Smooth muscle cell (in vitro differentiated cells): ENCODE results near the gene IFNA4. TPM values are rescaled to one million over a fixed set of nuclear protein-coding genes. Genes with fewer than 3 reads are reported as not detected.

ENCODE experiments used
- polyA plus RNA-seq: library from polyadenylated mRNA; unstranded; fragments of >200 nt; fragmentation: Nextera tagmentation; extraction: Ambion mirVana; gene quantifications from 2 replicates; pipeline ENCODE4 v1.2.1, GENCODE V29; 2016
- small RNA-seq: library from RNA; depleted of rRNA; stranded (forward); fragments of <200 nt; gene quantifications from one replicate; pipeline ENCODE3, GENCODE V24; 2014
- total RNA-seq: library from RNA; depleted of rRNA; stranded (reverse); fragments of >200 nt; gene quantifications from 2 replicates; pipeline ENCODE4 v1.2.3, GENCODE V29; 2014

Gene IFNA4
- total and polyA plus RNA-seq, 2 experiments from 2014 or later: not detected

Small RNAs within 50 kb of the gene (small RNA-seq; reads per million reads assigned to genes)
- not detected for gene RF00019

Other genes with a start within 250 kb of the IFNA4 start
- gene HACD4, start 155.9 kb downstream of the IFNA4 start, total RNA-seq: 5.1 and 6.2 TPM in 2 replicates
- 1.8 and 2.6 TPM in 2 replicates for gene HACD4, start 155.9 kb downstream of the IFNA4 start, polyA plus RNA-seq
- not detected in 2 replicates for gene IFNB1, start 109.6 kb downstream of the IFNA4 start, total RNA-seq
- not detected in 2 replicates for gene IFNB1, start 109.6 kb downstream of the IFNA4 start, polyA plus RNA-seq
- gene IFNW1, start 45.8 kb downstream of the IFNA4 start, total RNA-seq: not detected in 2 replicates
- gene IFNW1, start 45.8 kb downstream of the IFNA4 start, polyA plus RNA-seq: not detected in 2 replicates
- not detected in 2 replicates for gene IFNA21, start 20.9 kb downstream of the IFNA4 start, total RNA-seq
- gene IFNA21, start 20.9 kb downstream of the IFNA4 start, polyA plus RNA-seq: not detected in 2 replicates
- not detected in 2 replicates for gene IFNA7, start 14.6 kb upstream of the IFNA4 start, total RNA-seq
- not detected in 2 replicates for gene IFNA7, start 14.6 kb upstream of the IFNA4 start, polyA plus RNA-seq
- not detected in 2 replicates for gene IFNA10, start 19.6 kb upstream of the IFNA4 start, total RNA-seq
- gene IFNA10, start 19.6 kb upstream of the IFNA4 start, polyA plus RNA-seq: not detected in 2 replicates
- gene IFNA16, start 29.7 kb upstream of the IFNA4 start, total RNA-seq: not detected in 2 replicates
- gene IFNA16, start 29.7 kb upstream of the IFNA4 start, polyA plus RNA-seq: not detected in 2 replicates
- gene IFNA17, start 40.6 kb upstream of the IFNA4 start, total RNA-seq: not detected in 2 replicates
- not detected in 2 replicates for gene IFNA17, start 40.6 kb upstream of the IFNA4 start, polyA plus RNA-seq
- gene IFNA14, start 52.4 kb upstream of the IFNA4 start, total RNA-seq: not detected in 2 replicates
- not detected in 2 replicates for gene IFNA14, start 52.4 kb upstream of the IFNA4 start, polyA plus RNA-seq
- gene IFNA5, start 117.7 kb upstream of the IFNA4 start, total RNA-seq: 0.36 and 0.54 TPM in 2 replicates
- gene IFNA5, start 117.7 kb upstream of the IFNA4 start, polyA plus RNA-seq: not detected in 2 replicates
- gene KLHL9, start 147.8 kb upstream of the IFNA4 start, total RNA-seq: 37.1 and 41.1 TPM in 2 replicates
- gene KLHL9, start 147.8 kb upstream of the IFNA4 start, polyA plus RNA-seq: 15.0 and 17.4 TPM in 2 replicates
- not detected in 2 replicates for gene IFNA6, start 163.3 kb upstream of the IFNA4 start, total RNA-seq
- not detected in 2 replicates for gene IFNA6, start 163.3 kb upstream of the IFNA4 start, polyA plus RNA-seq
- not detected in 2 replicates for gene IFNA13, start 180.5 kb upstream of the IFNA4 start, total RNA-seq
- 0.40 TPM in 1 of 2 replicates, not detected in the other for gene IFNA13, start 180.5 kb upstream of the IFNA4 start, polyA plus RNA-seq
- not detected in 2 replicates for gene IFNA2, start 197.8 kb upstream of the IFNA4 start, total RNA-seq
- gene IFNA2, start 197.8 kb upstream of the IFNA4 start, polyA plus RNA-seq: not detected in 2 replicates
- gene IFNA8, start 221.5 kb upstream of the IFNA4 start, total RNA-seq: not detected in 2 replicates
- not detected in 2 replicates for gene IFNA8, start 221.5 kb upstream of the IFNA4 start, polyA plus RNA-seq